NCI-H526 (cell line): ENCODE measurements around the gene ASB14.
"Not testable (repeated sequence)": the region's sequence is repeated elsewhere in the genome, so short reads cannot be mapped to it uniquely, and the experiment has no call there.

Experiments used
- DNase-seq, 2 experiments: peaks; one replicate each; lab custom pipeline; 2025; lab: John Stamatoyannopoulos, UW

Gene ASB14

GRCh38 chr3:57292159-57292896, at the start of gene ASB14:
TSS of gene ASB14 (minus strand) at chr3:57292685. CDS start at chr3:57292033, 652 bp downstream.
- DNase-seq = no peak

GRCh38 chr3:57339071-57339642, 46.7 kb upstream of the ASB14 start:
- DNase-seq = not testable (repeated sequence)

GRCh38 chr3:57338272-57339070, 46.0 kb upstream of the ASB14 start:
- not testable (repeated sequence) for DNase-seq

GRCh38 chr3:57335283-57335938, 42.9 kb upstream of the ASB14 start:
- DNase-seq = no peak

GRCh38 chr3:57331078-57331610, 38.7 kb upstream of the ASB14 start:
- DNase-seq = no peak

- not testable (repeated sequence) for DNase-seq
Measured at GRCh38 chr3:57326498-57326897, 34.0 kb upstream of the ASB14 start.

GRCh38 chr3:57314204-57314603, 21.7 kb upstream of the ASB14 start:
- DNase-seq = no peak

- DNase-seq = no peak
Measured at GRCh38 chr3:57309769-57310360, 17.4 kb upstream of the ASB14 start.

- not testable (repeated sequence) for DNase-seq
Measured at GRCh38 chr3:57303520-57303919, 11.0 kb upstream of the ASB14 start.

- DNase-seq = no peak
Measured at GRCh38 chr3:57298041-57298440, 5.6 kb upstream of the ASB14 start.

- DNase-seq = no peak
Measured at GRCh38 chr3:57292897-57293526, 527 bp upstream of the ASB14 start.

GRCh38 chr3:57288403-57288802, 4.1 kb downstream of the ASB14 start:
- DNase-seq = no peak

GRCh38 chr3:57287205-57287604, 5.3 kb downstream of the ASB14 start:
- no peak for DNase-seq

GRCh38 chr3:57283334-57283733, 9.2 kb downstream of the ASB14 start:
- DNase-seq = no peak

- no peak for DNase-seq
Measured at GRCh38 chr3:57281715-57282114, 10.8 kb downstream of the ASB14 start.

- DNase-seq = no peak
Measured at GRCh38 chr3:57279685-57280084, 12.8 kb downstream of the ASB14 start.

- DNase-seq = no peak
Measured at GRCh38 chr3:57278237-57278636, 14.2 kb downstream of the ASB14 start.

- DNase-seq = no peak
Measured at GRCh38 chr3:57275393-57275792, 17.1 kb downstream of the ASB14 start.

GRCh38 chr3:57274845-57275244, 17.6 kb downstream of the ASB14 start:
- no peak for DNase-seq

GRCh38 chr3:57268416-57268815, 24.1 kb downstream of the ASB14 start:
- no peak for DNase-seq

GRCh38 chr3:57261929-57262328, 30.6 kb downstream of the ASB14 start:
- DNase-seq = no peak
